HG03354 (cell line): Measurements from ENCODE around the gene STEAP1B.
"Not testable (repeated sequence)": the region's sequence is repeated elsewhere in the genome, so short reads cannot be mapped to it uniquely, and the experiment has no call there.

Experiments
- ATAC-seq: cut with Tn5 transposase; IDR thresholded peaks from one replicate; pipeline ENCODE4 v1.9.1; 2021; ENCODE audit warnings: mild to moderate bottlenecking; ENCODE audit not compliant: unreplicated experiment, poor library complexity, severe bottlenecking

The STEAP1B gene

DNA sequence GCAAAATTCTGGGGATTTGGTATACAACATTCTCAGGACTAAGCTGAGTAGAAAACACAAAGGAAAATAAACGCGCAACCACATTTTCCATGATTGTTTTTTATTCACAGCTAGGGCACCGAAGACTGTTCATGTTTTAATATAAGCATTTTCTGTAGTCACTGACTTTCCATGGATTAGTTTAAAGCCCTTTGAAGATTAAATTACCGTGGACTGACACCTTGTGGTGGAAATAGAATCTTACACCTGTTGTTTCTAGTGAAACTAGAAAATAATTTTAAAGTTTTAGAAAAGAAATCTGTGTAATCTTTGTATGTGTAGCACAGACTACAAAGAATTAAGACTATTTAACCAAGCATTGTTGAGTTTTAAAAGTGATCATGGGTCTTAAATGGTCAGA is 1.3 kb upstream of the STEAP1B start:
- ATAC-seq = not testable (repeated sequence)

- ATAC-seq = no peak
Observed at GRCh38 chr7:22499044-22499443, 944 bp downstream of the STEAP1B start.

DNA sequence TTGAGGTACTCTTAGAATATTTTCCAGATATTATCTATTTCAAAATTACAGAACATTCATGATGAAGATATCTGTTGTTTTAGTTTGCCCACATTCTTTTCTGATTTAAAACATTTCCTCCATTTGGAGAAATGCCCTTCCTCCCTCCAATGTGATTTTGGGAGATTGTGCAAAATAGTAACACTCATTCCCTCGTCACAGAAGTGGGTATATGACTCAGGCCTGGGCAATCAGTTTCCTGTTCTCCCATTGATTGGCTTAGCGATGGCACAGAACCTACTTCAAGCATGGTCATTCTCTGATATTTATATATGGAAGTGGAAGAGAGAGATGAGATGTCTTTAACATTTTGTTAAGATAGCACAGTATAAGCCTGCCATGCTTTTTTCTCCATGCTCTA is 3.1 kb downstream of the STEAP1B start:
- not testable (repeated sequence) for ATAC-seq

DNA sequence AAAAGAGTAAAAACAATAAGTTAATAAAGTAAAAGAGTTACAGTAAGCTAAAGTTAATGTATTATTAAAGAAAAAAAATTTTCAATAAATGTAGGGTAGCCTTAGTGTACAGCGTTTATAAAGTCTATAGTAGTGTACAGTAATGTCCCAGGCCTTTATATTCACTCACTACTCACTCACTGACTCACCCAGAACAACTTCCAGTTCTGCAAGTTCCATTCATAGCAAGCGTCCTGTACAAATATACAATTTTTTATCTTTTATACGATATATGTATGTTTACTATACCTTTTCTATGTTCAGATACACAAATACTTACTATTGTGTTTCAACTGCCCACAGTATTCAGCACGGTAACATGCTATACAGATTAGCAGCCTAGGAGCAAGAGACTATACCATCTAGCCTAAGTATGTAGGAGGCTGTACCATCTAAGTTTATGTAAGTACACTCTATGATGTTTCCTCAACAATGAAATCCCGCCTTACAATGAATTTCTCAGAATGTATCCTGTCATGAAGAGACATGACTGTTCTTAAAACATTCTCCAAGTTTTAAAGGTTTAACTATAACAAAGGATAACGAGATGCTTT is 3.6 kb downstream of the STEAP1B start:
- ATAC-seq = not testable (repeated sequence)

DNA sequence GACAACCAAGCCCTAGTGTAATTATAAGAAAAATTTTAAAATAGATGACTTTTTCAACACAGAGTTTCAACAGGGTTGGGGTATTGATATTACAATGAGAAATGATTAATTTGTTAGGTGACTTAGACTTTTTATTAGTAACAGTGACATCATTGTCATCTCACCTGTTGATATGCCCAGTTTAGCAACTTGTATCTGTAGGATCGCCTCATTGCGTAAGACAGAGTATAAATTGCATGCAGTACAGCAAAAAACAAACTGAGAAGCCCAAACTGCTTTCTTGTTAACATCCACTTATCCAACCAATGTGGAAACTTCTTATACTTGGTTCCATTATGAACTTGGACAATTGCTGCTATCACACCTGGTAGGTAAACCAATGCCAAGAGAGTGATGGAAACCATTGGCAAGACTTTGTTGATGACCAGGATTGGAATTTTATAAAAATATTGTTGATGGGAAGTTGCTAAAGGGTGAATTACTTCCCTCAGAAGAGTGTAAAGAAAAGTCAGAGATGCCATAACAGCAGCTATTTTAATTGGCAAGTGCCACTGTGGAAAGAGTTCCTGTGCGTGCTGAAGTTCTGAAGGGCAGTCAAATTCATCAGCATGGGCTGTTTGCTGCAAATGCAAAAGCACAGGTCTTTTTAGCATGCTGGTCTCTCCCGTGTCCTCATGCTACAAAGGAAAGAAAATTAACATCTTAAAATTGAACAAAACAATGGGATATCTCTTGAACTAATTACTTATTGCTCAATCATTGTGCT is 6.6 kb downstream of the STEAP1B start:
- not testable (repeated sequence) for ATAC-seq

- peak; percentile 71 for ATAC-seq
Observed at GRCh38 chr7:22488643-22489462, 11.1 kb downstream of the STEAP1B start.

- no peak for ATAC-seq
Observed at GRCh38 chr7:22487978-22488642, 11.9 kb downstream of the STEAP1B start.

DNA sequence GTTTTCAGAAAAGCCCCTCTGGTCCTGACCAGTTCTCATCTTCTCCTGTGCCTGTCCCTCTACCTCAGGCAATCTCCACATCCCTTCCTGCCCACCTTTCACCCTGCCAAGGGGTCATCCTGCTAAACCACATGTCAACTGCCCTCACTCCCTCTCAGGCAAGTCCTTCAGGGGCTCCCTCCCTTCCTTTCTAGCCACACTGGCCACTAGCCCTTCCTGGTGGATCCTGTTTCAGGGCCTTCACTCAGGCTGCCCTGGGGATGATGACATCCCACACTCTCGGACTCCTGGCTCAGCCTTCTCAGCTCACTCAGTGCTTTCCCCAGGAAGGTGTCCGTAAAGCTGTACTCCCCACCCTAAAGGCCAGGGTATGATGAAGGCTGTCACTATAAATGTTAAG is 13.4 kb downstream of the STEAP1B start:
- no peak for ATAC-seq

GRCh38 chr7:22485189-22485588 is 14.8 kb downstream of the STEAP1B start:
- ATAC-seq = no peak

DNA sequence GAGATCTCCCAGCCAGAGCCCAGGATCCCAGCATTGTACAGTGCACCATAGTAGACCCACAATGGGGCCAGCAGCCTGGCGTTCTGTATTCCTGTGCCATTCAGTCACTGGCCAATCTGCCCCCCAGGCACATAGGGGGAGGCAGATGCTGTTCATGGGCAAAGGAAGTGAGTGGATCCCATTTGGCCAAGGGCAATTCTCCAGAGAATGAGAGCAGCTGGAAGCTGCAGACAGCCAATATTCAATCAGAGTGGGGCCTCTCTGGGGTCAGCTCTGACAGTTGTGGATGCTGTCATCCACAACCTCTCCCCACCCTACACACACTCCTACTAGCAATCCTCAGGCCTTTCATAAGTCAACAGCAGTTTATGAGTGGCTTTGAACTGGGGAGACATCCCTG is 17.5 kb downstream of the STEAP1B start:
- ATAC-seq = no peak

- peak; percentile 80 for ATAC-seq
Observed at GRCh38 chr7:22481726-22482125, 18.3 kb downstream of the STEAP1B start.

- ATAC-seq = no peak
Observed at GRCh38 chr7:22480523-22481075, 19.4 kb downstream of the STEAP1B start.

DNA sequence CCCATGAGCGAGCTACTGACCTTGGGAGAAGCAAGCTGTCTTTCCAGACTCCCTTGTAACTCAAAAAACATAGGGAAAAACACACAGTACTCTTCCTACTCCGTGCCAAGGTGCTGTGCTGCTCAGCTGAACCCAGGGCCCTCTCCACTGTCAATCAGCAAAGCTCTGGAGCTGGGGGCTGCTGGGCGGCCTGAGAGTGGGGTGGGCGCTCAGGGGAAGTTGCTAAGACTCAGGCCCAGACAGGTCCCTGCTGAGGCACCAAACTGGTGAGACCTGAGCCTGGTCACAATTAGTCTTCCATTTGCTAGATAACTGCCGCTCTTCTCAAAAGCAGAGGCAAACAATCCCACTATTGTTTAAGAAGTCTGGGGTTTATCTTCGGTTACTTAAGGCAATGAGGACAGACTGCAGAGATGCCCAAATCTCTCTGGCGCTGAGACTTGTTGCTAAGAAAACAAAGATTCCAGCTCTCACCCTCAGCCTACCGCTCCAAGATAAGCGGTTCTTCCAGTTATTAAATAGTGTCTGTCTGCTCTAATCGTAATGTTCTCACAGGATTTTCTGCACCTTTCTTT is 22.0 kb downstream of the STEAP1B start:
- ATAC-seq = no peak

- ATAC-seq = no peak
Observed at GRCh38 chr7:22477262-22477661, 22.7 kb downstream of the STEAP1B start.

GRCh38 chr7:22476824-22477223 is 23.2 kb downstream of the STEAP1B start:
- no peak for ATAC-seq

DNA sequence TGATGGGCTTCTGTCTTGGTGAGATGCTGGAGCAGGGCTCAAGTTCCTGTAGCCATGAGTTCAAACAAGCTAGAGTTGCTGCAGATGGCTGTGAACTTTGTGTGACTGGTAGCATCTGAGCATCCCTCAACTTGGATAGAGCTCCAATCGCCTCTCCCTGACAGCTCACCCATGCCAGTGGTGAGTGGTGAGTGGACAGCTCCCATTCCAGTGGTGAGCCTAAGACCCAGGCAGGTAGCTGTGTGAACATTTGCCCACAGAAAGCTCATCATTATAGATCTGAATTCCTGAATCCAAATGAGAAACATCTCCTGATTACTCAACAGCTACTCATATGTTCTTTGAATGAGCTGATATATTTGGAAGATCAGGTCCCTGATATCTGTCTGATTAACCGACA is 25.3 kb downstream of the STEAP1B start:
- ATAC-seq = no peak

- no peak for ATAC-seq
Observed at GRCh38 chr7:22470981-22471380, 29.0 kb downstream of the STEAP1B start.

DNA sequence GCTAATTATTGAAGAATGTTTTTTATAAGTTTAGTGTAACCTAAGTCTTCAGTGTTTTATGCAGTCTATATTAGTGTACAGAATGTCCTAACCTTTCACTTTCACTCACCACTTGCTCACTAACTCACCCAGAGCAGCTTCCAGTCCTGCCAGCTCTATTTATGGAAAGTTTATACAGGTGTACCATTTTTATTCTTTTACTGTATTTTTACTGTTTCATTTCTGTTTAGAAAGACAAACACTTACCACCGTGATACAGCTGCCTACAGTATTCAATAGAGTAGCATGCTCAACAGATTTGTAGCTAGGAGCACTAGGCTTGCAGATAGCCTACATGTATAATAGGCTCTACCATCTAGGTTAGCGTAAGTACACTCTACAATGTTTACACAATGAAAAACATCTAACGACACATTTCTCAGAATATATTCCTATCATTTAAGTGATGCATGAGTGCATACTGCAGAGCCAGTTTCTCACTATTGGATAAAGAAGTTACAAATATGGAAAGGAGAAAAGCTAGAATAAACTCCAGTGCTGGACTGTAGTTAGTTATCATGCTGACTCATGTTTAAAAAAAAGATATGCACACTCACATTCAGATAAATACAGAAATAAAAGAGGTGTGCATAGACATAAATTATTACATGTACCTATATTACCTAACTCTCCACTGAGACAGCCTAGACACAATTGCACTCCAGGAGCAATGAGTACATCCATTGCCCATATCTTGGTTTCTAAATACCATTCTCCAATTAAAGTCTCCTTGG is 30.4 kb downstream of the STEAP1B start:
- peak; percentile 62 for ATAC-seq

GRCh38 chr7:22468609-22469008 is 31.4 kb downstream of the STEAP1B start:
- ATAC-seq = no peak
